Spleen (tissue), 11 donors: ENCODE measurements around the gene SELENOI. TPM values are rescaled to one million over a fixed set of nuclear protein-coding genes. Genes with fewer than 3 reads are reported as not detected.

Experiments
- DNase-seq: peaks from one replicate; pipeline ENCODE4 v3.0.0-alpha.2; 2020
- H3K27ac ChIP-seq, 8 donors: fragments of 200-600 bp; sonication (generic) in 7 of 8; 1 replicate in 4 of 8; 2 replicates in 4 of 8; pipeline versions ENCODE4 v1.5.0 to v1.8.0; 2016 to 2021; ENCODE audit warnings: inconsistent platforms in 4 of 8, mild to moderate bottlenecking in 4 of 8, moderate library complexity in 1 of 8
- H3K27me3 ChIP-seq, 7 donors: fragments of 200-600 bp; sonication (generic) in 6 of 7; replicated peaks in 1 of 7; 1 replicate in 4 of 7; 2 replicates in 3 of 7; pipeline versions ENCODE4 v1.5.0 to v1.8.0; 2016 to 2021; ENCODE audit warnings: inconsistent platforms in 3 of 7, mild to moderate bottlenecking in 1 of 7
- H3K36me3 ChIP-seq, 6 donors: fragments of 200-600 bp; sonication (generic) in 5 of 6; 1 replicate in 4 of 6; 2 replicates in 2 of 6; pipeline versions ENCODE4 v1.5.0 to v1.8.0; 2016 to 2021; ENCODE audit warnings: inconsistent platforms in 2 of 6
- H3K4me1 ChIP-seq, 6 donors: fragments of 200-600 bp; sonication (generic) in 5 of 6; 1 replicate in 3 of 6; 2 replicates in 3 of 6; pipeline versions ENCODE4 v1.5.0 to v1.8.0; 2016 to 2021; ENCODE audit warnings: inconsistent platforms in 3 of 6
- H3K4me3 ChIP-seq, 8 donors: fragments of 200-600 bp; sonication (generic) in 7 of 8; 1 replicate in 4 of 8; 2 replicates in 4 of 8; pipeline versions ENCODE4 v1.5.0 to v1.8.0; 2016 to 2021; ENCODE audit warnings: inconsistent platforms in 4 of 8, mild to moderate bottlenecking in 4 of 8, moderate library complexity in 2 of 8
- H3K9me3 ChIP-seq, 8 donors: fragments of 200-600 bp; sonication (generic) in 7 of 8; 1 replicate in 4 of 8; 2 replicates in 4 of 8; pipeline versions ENCODE4 v1.5.0 to v1.8.0; 2016 to 2021; ENCODE audit warnings: inconsistent platforms in 4 of 8
- CTCF ChIP-seq, 11 experiments: fragments of 200-600 bp in 7 of 11; fragments of 450-650 bp in 4 of 11; sonication (generic) in 4 of 11; IDR thresholded peaks in 8 of 11; conservative IDR thresholded peaks in 3 of 11; 1 replicate in 7 of 11; 2 replicates in 4 of 11; pipeline versions ENCODE4 v1.4.0 to v1.8.0; 2016 to 2021; ENCODE audit warnings: antibody characterized with exemption in 11 of 11, inconsistent platforms in 4 of 11, mild to moderate bottlenecking in 1 of 11
- POLR2A ChIP-seq, 3 donors: fragments of 450-650 bp; IDR thresholded peaks; one replicate each; pipeline ENCODE4 v1.5.1; 2017; ENCODE audit warnings: antibody characterized with exemption in 3 of 3, mild to moderate bottlenecking in 1 of 3
- POLR2AphosphoS5 ChIP-seq, 3 donors: sonication (generic); formaldehyde crosslinking; IDR thresholded peaks; one replicate each; pipeline ENCODE4 v1.5.1; 2017; ENCODE audit warnings: antibody characterized with exemption in 3 of 3
- WGBS, 5 donors: extraction: QIAGEN DNeasy Blood & Tissue Kit in 3 of 5; methylation state at CpG; one replicate each; pipeline versions ENCODE4 v1.1.5 to v1.1.7; 2013 to 2018; 5-methylcytosine and 5-hydroxymethylcytosine counted together
- intact Hi-C: fragments of 100-400 bp; cut with DNase I; formaldehyde crosslinking; loops from one replicate; pipeline ENCODE4 v1.15.0; 2023; ENCODE audit warnings: low total_unique reads
- polyA plus RNA-seq, 3 donors: library from polyadenylated mRNA; stranded (reverse); fragments of 200-250 nt; gene quantifications; one replicate each; pipeline ENCODE4 v1.2.1, GENCODE V29; 2013
- total RNA-seq, 7 donors: library from RNA; depleted of rRNA in 3 of 7; stranded (reverse); fragments of >200 nt in 3 of 7; fragmentation: NEBNext Ultra II Directional in 4 of 7; extraction: Animal tissue kit (Norgen Biotek cat#: 25700) in 4 of 7; gene quantifications; one replicate each; pipeline versions ENCODE4 v1.1.0 to v1.2.1, GENCODE V29; 2016 to 2021
- donor health status: healthy with polysubstance abuse.
- donor health status: DM: no; HTN: no; CAD: no; lungs with moderate emphysema.
- donor health status: DM: no; HTN: no; CAD: no.
- donor health status: Bipolar disorder and iron deficiency.
- donor health status: healthy.
- donor health status: DM: no; HTN: no; CAD: no.
- donor health status: DM: yes; HTN: yes; CAD: no.

SELENOI gene
- total and polyA plus RNA-seq, 10 donors, result 2.0 to 23.6 (median 16.4) TPM

- intact Hi-C loops, result no loop called here
- no peak for DNase-seq
- 91 to 98% (median 97%) methylated on average over 4 of the region's 4 CpGs for WGBS, 5 donors
- Histone ChIP-seq H3K36me3 (peaks cover 0 to 66% (median 5%) of the 10 kb centered on the region in 6 donors), H3K27me3 (no peaks in the 10 kb centered on the region), H3K4me3 (no peak overlapping the region), H3K4me1 (no peaks in the 10 kb centered on the region), H3K27ac (no peak overlapping the region), H3K9me3 (no peaks in the 10 kb centered on the region)
- TF ChIP-seq POLR2A (IDR thresholded peaks at IDR 0.05), result no peak
- TF ChIP-seq CTCF (IDR thresholded peaks at IDR 0.05 in 8 of 11, conservative IDR thresholded peaks at IDR 0.05 in 3 of 11), result no peak
- TF ChIP-seq POLR2AphosphoS5 (IDR thresholded peaks at IDR 0.05), result no peak
Measured at GRCh38 chr2:26394694-26395093, 48.8 kb downstream of the SELENOI start.

GRCh38 chr2:26395394-26395793 lies 49.5 kb downstream of the SELENOI start:
- TF ChIP-seq POLR2AphosphoS5 (IDR thresholded peaks at IDR 0.05) (no peak), CTCF (IDR thresholded peaks at IDR 0.05 in 8 of 11, conservative IDR thresholded peaks at IDR 0.05 in 3 of 11) (no peak), POLR2A (IDR thresholded peaks at IDR 0.05) (no peak)
- 75 to 93% (median 88%) methylated on average over 4 of the region's 4 CpGs for WGBS, 5 donors
- Histone ChIP-seq H3K9me3 (no peaks in the 10 kb centered on the region), H3K4me1 (no peaks in the 10 kb centered on the region), H3K27me3 (no peaks in the 10 kb centered on the region), H3K36me3 (peaks cover 0 to 59% (median 0%) of the 10 kb centered on the region in 6 donors), H3K27ac (no peak overlapping the region), H3K4me3 (no peak overlapping the region)
- intact Hi-C loops, result no loop called here
- DNase-seq, result no peak

- intact Hi-C loops, result no loop called here
- peaks cover 0 to 6% (median 3%) of the 10 kb centered on the region in 6 donors for H3K4me1 ChIP-seq
- DNase-seq, result no peak
- 76 to 86% (median 83%) methylated on average over 5 of the region's 5 CpGs for WGBS, 5 donors
- peaks cover 0 to 12% (median 4%) of the 10 kb centered on the region in 7 donors for H3K27me3 ChIP-seq
- H3K9me3 ChIP-seq, result no peaks in the 10 kb centered on the region
- no peak overlapping the region for H3K4me3 ChIP-seq
- no peak for TF ChIP-seq POLR2A (IDR thresholded peaks at IDR 0.05)
- TF ChIP-seq CTCF (IDR thresholded peaks at IDR 0.05 in 8 of 11, conservative IDR thresholded peaks at IDR 0.05 in 3 of 11), result no peak
- TF ChIP-seq POLR2AphosphoS5 (IDR thresholded peaks at IDR 0.05), result no peak
- peaks cover 0 to 45% (median 0%) of the 10 kb centered on the region in 6 donors for H3K36me3 ChIP-seq
- no peak overlapping the region for H3K27ac ChIP-seq
Measured at GRCh38 chr2:26396734-26397298, 50.9 kb downstream of the SELENOI start.

DNA sequence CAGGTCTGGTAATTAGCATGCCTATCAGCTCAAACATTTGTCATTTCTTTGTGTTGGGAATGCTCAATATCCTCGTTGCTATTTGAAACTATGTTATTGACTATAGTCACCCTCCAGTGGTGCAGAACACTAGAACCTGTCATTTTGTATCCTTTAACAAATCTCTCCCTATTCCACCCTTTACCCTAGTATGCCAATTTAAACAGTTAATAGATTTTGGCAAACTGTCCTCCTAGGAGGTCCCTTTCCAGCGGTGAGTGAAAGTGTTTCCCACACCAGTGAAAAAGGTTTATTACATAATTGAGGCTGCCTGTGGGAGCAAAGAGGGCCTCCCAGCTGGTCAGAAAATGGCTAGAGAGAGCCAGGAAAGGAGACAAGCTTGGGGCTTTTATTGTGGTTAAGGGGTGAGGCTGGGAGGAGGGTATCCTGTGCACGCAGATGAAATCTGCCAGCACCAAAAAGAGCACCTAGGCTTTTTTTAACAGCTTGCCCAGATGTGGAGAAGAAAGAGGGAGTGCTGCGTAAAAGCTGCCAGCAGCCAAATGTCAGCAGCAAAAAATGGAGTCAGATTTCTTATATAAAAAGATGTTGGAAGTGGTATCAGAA lies 53.9 kb downstream of the SELENOI start:
- Histone ChIP-seq H3K4me1 (peaks cover 0 to 11% (median 8%) of the 10 kb centered on the region in 6 donors), H3K9me3 (no peaks in the 10 kb centered on the region), H3K27ac (no peak overlapping the region), H3K27me3 (peaks cover 0 to 28% (median 12%) of the 10 kb centered on the region in 7 donors), H3K4me3 (no peak overlapping the region), H3K36me3 (peaks cover 0 to 16% (median 0%) of the 10 kb centered on the region in 6 donors)
- no peak for DNase-seq
- intact Hi-C loops, result no loop called here
- TF ChIP-seq CTCF (IDR thresholded peaks at IDR 0.05 in 8 of 11, conservative IDR thresholded peaks at IDR 0.05 in 3 of 11) (no peak), POLR2A (IDR thresholded peaks at IDR 0.05) (no peak), POLR2AphosphoS5 (IDR thresholded peaks at IDR 0.05) (no peak)
- 38 to 70% (median 45%) methylated on average over 4 of the region's 4 CpGs for WGBS, 5 donors
